ENCODE data around the gene PPP1R16B. TPM values are rescaled to one million over a fixed set of nuclear protein-coding genes. Genes with fewer than 3 reads are reported as not detected.
A peak's percentile ranks its signal among the peaks of the same experiment; 100 is the strongest.

PPP1R16B gene
- total and polyA plus RNA-seq, 10 of the 15 experiments (the other 5 are each of a cell fraction or from before 2014, with no cell fraction given) = 13.4 to 90.2 (median 66.7) TPM

GRCh38 chr20:38805502-38805957 lies at the start of gene PPP1R16B (continued):
- TF ChIP-seq, protein P1, sequence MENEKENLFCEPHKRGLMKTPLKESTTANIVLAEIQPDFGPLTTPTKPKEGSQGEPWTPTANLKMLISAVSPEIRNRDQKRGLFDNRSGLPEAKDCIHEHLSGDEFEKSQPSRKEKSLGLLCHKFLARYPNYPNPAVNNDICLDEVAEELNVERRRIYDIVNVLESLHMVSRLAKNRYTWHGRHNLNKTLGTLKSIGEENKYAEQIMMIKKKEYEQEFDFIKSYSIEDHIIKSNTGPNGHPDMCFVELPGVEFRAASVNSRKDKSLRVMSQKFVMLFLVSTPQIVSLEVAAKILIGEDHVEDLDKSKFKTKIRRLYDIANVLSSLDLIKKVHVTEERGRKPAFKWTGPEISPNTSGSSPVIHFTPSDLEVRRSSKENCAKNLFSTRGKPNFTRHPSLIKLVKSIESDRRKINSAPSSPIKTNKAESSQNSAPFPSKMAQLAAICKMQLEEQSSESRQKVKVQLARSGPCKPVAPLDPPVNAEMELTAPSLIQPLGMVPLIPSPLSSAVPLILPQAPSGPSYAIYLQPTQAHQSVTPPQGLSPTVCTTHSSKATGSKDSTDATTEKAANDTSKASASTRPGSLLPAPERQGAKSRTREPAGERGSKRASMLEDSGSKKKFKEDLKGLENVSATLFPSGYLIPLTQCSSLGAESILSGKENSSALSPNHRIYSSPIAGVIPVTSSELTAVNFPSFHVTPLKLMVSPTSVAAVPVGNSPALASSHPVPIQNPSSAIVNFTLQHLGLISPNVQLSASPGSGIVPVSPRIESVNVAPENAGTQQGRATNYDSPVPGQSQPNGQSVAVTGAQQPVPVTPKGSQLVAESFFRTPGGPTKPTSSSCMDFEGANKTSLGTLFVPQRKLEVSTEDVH (IDR thresholded peaks at IDR 0.05; ENCODE audit: low read depth, partially characterized antibody) = no peak
- TF ChIP-seq RCOR1 (conservative IDR thresholded peaks at IDR 0.05; ENCODE audit: low read depth, low read length) (0 out of 2 replicates have a peak, but pooled peaks have one; percentile 17), SMAD5 (IDR thresholded peaks at IDR 0.05; ENCODE audit: low read depth) (peak; percentile 61; the same call in 1 of the 2 replicates)

DNA sequence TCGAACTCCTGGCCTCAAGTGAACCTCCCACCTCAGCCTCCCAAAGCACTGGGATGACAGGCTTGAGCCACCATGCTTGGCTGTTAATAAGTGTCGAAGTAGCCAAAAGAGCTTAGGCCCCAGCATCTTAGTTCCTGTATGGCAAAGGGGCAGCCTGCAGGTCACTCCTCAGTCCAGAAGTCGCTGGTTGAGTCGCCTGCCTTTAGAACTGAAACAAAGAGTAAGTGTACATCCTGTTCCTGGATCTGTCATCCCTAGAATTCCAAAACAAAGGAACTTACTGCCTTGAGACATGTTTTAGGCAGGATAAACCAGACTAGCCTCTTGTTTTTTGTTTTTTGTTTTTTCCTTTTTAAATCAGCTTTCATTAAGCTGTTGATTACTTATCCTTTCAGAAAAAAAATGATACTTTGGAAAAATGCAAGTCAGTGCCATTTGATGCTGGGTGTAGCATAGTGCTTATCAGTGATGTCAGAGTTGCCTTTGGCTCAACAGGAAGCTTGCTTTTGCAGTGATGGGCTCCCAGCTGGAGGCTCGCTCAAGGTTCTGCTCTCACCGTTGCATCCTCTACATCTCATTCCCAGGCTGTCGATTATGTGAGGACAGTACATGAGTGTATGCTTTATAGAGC lies 48.2 kb upstream of the PPP1R16B start:
- FAIRE-seq (no peak), ATAC-seq (no peak), DNase-seq (ENCODE audit: low read depth, low spot score) (no peak)
- H2AFZ ChIP-seq (ENCODE audit: control insufficient read depth, low read depth, low read length) = no peak overlapping the region
- H4K20me1 ChIP-seq (ENCODE audit: control insufficient read depth, insufficient read depth) = 0 out of 2 replicates have a peak, but pooled peaks cover 3% of the 10 kb centered on the region
- BruUV-seq (replicated peaks) = no TSS peak
- ChIA-PET POLR2A (no interaction called here), RAD21 (ENCODE audit: unreplicated experiment) (interaction anchor here (1.3 kb wide), 1 partner anchor 112 kb away, joined by 3 read pairs; no protein-coding TSS in a partner anchor), SMC1A (ENCODE audit: uncharacterized antibody, unreplicated experiment) (interaction anchor here (0.6 to 0.8 kb wide), 2 partner anchors 49 to 73 kb away, joined by 3 read pairs; no protein-coding TSS in a partner anchor), CTCF (interaction anchor here (0.8 to 11.2 kb wide), 5 partner anchors 8 to 175 kb away, joined by 3 to 138 read pairs (median 3); no protein-coding TSS in a partner anchor)
- intact Hi-C loops (cut with micrococcal nuclease; ENCODE audit: unreplicated experiment) (loop anchor here (10.0 kb wide), 1 partner anchor 288 kb away; no protein-coding TSS in a partner anchor), in situ Hi-C loops (cut with MboI) (no loop called here)
- H3K79me2 ChIP-seq (ENCODE audit: control insufficient read depth, insufficient read depth, low read length) = no peaks in the 10 kb centered on the region
- H3K27me3 ChIP-seq (replicated peaks in 1 of 2; ENCODE audit: control insufficient read depth in 2 of 2, insufficient read depth in 2 of 2, low read length in 1 of 2) = no peaks in the 10 kb centered on the region
- H3K4me1 ChIP-seq (ENCODE audit: control insufficient read depth, insufficient read depth, low read length) = no peaks in the 10 kb centered on the region
- H3K4me2 ChIP-seq (ENCODE audit: control insufficient read depth, insufficient read depth) = no peak overlapping the region
- WGBS (ENCODE audit: insufficient coverage, insufficient replicate concordance, low lambda C conversion rate, missing lambda C conversion rate) = 90% methylated on average over 7 of the region's 7 CpGs
- H3K4me3 ChIP-seq = no peak overlapping the region
- peaks cover 10 to 21% of the 10 kb centered on the region in 2 experiments; a peak in 3 of 4 replicates for H3K36me3 ChIP-seq (ENCODE audit: control insufficient read depth in 2 of 2, insufficient read depth in 2 of 2, low read length in 1 of 2)
- no peak overlapping the region for H3K27ac ChIP-seq (ENCODE audit: control insufficient read depth, insufficient read depth)
- H3K9ac ChIP-seq (ENCODE audit: control insufficient read depth, insufficient read depth, low read length) = no peak overlapping the region
- no peaks in the 10 kb centered on the region for H3K9me3 ChIP-seq (replicated peaks; ENCODE audit: control insufficient read depth, insufficient read depth, low read length)
- TF ChIP-seq, protein P2, sequence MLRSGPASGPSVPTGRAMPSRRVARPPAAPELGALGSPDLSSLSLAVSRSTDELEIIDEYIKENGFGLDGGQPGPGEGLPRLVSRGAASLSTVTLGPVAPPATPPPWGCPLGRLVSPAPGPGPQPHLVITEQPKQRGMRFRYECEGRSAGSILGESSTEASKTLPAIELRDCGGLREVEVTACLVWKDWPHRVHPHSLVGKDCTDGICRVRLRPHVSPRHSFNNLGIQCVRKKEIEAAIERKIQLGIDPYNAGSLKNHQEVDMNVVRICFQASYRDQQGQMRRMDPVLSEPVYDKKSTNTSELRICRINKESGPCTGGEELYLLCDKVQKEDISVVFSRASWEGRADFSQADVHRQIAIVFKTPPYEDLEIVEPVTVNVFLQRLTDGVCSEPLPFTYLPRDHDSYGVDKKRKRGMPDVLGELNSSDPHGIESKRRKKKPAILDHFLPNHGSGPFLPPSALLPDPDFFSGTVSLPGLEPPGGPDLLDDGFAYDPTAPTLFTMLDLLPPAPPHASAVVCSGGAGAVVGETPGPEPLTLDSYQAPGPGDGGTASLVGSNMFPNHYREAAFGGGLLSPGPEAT (IDR thresholded peaks at IDR 0.05; ENCODE audit: low read depth) = no peak
- TF ChIP-seq, protein P3, sequence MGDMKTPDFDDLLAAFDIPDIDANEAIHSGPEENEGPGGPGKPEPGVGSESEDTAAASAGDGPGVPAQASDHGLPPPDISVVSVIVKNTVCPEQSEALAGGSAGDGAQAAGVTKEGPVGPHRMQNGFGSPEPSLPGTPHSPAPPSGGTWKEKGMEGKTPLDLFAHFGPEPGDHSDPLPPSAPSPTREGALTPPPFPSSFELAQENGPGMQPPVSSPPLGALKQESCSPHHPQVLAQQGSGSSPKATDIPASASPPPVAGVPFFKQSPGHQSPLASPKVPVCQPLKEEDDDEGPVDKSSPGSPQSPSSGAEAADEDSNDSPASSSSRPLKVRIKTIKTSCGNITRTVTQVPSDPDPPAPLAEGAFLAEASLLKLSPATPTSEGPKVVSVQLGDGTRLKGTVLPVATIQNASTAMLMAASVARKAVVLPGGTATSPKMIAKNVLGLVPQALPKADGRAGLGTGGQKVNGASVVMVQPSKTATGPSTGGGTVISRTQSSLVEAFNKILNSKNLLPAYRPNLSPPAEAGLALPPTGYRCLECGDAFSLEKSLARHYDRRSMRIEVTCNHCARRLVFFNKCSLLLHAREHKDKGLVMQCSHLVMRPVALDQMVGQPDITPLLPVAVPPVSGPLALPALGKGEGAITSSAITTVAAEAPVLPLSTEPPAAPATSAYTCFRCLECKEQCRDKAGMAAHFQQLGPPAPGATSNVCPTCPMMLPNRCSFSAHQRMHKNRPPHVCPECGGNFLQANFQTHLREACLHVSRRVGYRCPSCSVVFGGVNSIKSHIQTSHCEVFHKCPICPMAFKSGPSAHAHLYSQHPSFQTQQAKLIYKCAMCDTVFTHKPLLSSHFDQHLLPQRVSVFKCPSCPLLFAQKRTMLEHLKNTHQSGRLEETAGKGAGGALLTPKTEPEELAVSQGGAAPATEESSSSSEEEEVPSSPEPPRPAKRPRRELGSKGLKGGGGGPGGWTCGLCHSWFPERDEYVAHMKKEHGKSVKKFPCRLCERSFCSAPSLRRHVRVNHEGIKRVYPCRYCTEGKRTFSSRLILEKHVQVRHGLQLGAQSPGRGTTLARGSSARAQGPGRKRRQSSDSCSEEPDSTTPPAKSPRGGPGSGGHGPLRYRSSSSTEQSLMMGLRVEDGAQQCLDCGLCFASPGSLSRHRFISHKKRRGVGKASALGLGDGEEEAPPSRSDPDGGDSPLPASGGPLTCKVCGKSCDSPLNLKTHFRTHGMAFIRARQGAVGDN (IDR thresholded peaks at IDR 0.05) = no peak
- no peak for TF ChIP-seq EZH2 (IDR thresholded peaks at IDR 0.05; ENCODE audit: borderline replicate concordance, control insufficient read depth, low read depth, low read length)
- no peak for TF ChIP-seq NFIC (IDR thresholded peaks at IDR 0.05; ENCODE audit: low read depth, low read length)
- TF ChIP-seq SUZ12 (IDR thresholded peaks at IDR 0.05; ENCODE audit: unreplicated experiment) = no peak
- TF ChIP-seq CBX3 (IDR thresholded peaks at IDR 0.05; ENCODE audit: borderline replicate concordance, low read depth) = no peak
- no peak for TF ChIP-seq DPF2 (IDR thresholded peaks at IDR 0.05)
- TF ChIP-seq HDGF (IDR thresholded peaks at IDR 0.05) = no peak
- TF ChIP-seq CREM (IDR thresholded peaks at IDR 0.05; ENCODE audit: low read depth) = no peak

Measured in GM12878 (cell line).